CD4-positive, alpha-beta T cell treated with Interleukin-17A for 4 hours (primary cell): ENCODE data around the gene TOMM34.
A peak's percentile ranks its signal among the peaks of the same experiment; 100 is the strongest.

Experiments used
- DNase-seq: peaks from one replicate; pipeline ENCODE4 v3.0.0-alpha.2; 2020; ENCODE audit warnings: mixed read lengths

The TOMM34 gene

DNA sequence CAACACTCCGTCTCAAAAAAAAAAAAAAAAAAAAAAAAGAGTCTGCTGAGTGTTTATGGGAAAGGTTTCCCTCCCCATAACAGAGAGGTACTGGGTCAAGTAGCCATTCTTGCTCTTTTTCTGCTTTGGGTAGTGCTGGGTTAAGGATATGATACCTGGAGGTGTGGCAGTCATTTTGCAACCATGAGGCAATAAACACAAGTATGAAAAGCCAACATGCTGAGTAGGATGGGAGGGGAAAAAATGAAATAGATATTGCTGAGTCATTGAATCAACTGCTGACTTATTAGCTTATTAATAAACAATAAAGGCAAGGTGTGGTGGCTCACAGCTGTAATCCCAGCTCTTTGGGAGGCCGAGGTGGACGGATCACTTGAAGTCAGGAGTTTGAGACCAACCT, 2.3 kb upstream of the TOMM34 start:
- no peak for DNase-seq

GRCh38 chr20:44961870-44962267, 1.7 kb upstream of the TOMM34 start:
- DNase-seq = no peak

DNA sequence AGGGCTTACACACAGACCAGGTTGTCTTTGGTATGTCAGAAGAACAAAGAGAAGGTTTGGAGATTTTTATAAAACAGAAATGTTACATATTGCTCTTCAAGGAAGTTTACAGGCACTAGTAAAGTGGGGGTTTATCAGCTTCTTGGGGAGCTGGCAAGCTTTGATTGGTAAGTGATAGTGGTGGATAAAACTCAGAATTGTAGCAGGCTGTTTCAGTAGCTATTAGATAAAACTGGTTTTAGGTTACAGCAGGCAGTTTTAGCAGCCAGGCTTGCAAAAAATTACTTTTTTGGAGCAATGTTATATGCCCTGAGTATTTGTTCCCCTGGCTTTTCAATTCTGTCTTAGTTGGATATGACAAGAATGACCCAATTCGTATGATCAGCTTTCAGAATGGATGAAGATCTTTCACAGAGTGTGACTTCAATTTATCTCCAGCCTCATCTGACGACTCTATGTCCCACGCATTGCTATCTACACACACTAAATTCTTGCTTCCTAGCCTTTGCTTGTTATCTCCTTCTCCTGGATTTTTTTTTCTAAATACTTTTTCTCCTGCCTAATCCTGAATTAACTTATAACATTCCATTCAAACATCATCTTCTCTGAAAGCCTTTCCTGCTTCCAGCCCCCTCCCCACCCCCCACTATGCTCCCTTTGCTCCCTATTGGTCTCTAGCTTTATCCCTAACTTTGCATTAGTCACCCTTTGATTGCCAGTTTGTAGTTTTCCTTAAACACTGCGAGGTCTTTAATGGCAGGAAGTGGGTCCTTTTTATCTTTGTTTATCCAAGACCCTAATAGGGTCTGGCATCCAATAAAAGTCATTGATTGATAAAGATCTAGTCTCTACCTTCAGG, 1.0 kb upstream of the TOMM34 start:
- no peak for DNase-seq

DNA sequence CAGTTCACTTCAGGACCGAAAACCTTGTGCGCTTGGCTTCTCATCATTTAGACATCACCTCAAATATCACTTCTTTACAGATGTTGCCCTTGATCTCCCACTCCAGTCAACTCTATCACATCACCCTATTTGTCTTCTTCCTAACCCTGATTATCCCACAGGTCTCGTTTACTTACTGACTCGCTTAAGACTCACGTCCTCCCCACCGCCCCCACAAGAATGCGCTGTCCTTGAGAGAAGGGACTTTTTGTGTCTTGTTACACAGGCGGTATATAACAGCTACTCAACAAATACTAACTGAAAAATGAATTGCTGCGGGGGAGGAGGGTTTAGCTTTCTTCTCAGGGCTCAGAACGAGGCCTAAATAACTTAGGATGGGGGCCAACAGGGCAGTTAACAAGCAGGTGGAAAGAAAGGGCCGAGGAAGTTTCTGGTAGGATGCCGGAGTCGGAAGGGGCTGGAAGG, 527 bp downstream of the TOMM34 start:
- peak; percentile 60 for DNase-seq

GRCh38 chr20:44959082-44959637, 1.0 kb downstream of the TOMM34 start:
- DNase-seq = no peak

DNA sequence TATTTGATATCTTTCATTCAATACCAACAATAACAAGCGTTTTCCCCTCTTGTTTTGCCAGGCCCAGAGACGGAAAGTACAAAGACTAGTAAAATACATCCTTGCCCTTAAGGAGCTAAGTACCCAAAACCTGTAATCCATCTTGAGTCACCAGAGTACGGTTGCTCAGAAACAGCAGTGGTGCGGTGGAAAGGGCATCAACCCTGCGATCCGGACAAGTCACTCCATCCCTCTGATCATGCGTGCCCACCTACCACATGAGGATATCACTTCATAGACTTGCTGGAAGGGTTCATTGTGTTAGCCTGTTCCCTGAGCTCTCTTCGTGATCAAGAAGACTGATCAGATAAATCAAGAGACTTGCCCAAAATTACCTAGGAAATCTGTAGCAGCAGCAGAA, 1.9 kb downstream of the TOMM34 start:
- DNase-seq = no peak

DNA sequence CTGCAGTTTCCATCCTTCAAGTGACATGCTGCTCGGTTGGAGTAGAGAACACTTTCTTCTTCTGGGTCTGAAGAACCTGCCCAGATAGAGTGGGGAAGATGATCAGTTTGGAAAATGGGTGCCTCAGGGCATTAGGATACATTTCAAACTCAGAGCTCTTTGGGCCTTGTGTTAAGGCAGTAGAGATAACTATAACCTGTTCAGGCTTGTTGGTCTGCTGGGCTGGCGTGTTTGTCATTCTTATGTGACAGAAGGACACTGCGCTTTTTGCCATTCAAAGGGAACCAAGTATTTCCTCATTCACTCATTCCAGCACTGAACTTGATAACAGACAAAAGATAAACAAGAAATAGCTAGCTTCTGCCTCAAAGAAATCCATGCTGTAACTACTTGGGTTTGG, 3.8 kb downstream of the TOMM34 start:
- no peak for DNase-seq

- DNase-seq = no peak
Observed at GRCh38 chr20:44955270-44955669, 4.9 kb downstream of the TOMM34 start.

DNA sequence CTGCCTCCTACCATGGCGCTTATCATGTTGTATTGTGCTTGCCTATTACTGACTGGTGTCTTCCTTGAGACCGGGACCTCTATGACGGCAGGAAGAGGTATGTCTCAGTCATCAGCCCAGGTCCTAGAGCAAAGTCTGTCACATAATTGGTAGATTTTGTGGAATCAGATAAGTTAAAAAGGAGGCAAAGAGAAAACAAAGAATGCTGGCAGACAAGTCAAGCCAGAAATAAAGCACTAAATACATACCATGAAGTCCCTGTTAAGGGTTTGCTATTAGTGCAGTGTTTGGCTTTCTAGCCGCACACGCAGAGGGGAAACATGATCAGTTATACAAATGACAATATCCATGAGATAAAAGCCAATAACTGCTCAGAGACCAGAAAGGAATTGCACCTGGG, 6.0 kb downstream of the TOMM34 start:
- DNase-seq = no peak

- no peak for DNase-seq
Observed at GRCh38 chr20:44952731-44953130, 7.5 kb downstream of the TOMM34 start.

GRCh38 chr20:44950368-44950767, 9.8 kb downstream of the TOMM34 start:
- no peak for DNase-seq

GRCh38 chr20:44948513-44948912, 11.7 kb downstream of the TOMM34 start:
- DNase-seq = no peak

DNA sequence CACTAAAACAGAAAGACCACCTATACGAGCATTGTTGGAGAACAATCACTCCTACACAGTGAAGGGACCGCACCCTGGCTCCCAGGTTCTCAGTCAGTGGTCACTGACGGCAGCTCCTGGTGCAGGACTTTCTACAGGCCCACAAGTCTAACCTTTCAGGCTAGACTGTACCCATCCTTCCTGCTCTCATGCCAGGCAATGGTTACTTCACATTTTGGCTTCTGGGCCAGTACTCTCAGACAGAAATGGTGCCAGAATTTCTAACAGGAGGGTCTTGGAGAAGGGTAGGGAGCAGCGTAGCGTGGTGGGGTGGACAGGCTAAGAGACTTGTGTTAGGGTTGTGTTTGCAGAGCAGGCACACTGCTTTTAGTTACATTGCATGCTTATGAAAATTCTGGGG, 12.1 kb downstream of the TOMM34 start:
- no peak for DNase-seq

DNA sequence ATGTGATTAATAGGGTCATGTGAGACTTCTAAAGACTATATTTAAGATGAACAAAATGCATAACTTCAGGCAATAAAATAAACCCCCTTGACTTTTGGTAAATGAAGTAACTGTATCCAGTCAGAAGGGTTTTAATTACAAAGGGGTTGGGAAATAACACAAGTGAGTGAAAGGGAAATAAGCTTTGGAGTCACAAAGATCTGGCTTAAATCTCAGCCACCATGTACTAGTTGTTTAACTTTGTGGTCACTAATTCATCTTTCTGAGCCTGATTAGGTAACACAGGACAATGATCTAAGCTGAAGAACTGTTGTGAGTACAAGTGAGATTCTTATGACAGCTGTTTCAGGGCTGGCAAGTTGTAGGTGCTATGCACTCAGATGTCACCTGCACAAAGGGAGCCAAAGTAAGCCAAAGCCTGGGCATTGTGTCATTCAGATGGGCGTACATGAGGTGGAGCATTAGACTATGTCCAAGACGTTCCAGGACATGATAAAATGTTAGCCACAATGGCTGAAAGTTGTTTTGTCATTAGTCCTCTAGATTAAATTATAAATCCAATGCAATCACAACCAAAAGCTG, 13.8 kb downstream of the TOMM34 start:
- DNase-seq = no peak

DNA sequence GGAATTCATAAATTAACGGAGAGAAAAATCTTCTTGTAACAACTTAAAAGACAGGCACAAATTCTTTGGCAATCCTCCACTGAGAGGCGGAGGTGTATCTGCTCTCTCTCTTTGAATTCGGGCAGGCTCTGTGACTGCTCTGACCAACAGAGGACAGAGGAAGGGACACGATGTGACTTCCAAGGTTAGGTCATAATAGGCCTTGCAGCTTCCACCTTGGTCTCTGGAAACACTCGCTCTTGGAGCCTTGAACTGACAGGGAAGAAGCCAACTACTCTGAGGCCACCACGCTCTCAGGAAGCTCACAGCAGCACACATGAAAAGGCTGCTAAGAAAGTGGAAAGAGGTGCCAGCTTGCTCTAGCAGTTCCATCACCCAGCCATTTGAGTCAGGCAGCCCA, 14.9 kb downstream of the TOMM34 start:
- DNase-seq = no peak

DNA sequence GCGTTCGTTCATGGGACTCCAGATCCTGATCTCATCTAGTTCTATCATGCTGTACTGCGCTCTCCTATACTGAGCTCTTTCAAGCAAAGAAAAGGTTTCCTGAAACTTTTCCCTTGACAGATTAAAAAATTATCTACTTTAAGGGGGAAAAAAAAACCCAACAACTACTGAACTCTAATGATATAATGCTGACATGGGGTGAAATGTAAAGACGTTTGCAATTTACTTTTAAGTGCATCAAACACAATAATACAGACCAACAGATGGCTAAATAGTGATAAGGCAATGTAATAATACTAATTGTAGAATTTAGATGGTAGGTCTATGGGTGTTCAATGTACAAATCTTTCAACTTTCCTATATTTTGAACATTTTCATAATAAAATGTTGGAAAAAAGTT, 16.4 kb downstream of the TOMM34 start:
- DNase-seq = no peak

GRCh38 chr20:44942264-44942973, 17.8 kb downstream of the TOMM34 start:
- DNase-seq = no peak

GRCh38 chr20:44941120-44941691, 19.0 kb downstream of the TOMM34 start:
- DNase-seq = no peak

GRCh38 chr20:44938637-44939036, 21.6 kb downstream of the TOMM34 start:
- DNase-seq = no peak

DNA sequence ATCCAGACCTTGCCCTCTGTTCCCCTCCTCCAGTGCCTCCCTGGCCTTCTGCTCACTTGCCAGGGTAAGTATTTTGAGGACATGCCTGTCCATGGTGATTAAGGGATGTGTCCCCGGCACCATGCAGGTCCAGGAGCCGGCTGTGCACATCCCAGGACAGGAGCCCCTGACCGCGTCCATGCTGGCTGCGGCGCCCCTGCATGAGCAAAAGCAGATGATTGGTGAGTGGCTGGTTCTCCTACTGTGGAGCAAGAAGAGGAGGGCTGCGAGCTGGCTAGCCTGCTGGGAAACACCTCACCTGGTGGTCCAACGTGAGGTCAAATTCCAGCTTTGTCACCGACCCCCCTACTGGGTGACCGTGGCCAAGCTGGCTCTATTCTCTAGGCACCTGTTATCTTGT, 23.7 kb downstream of the TOMM34 start:
- DNase-seq = no peak

GRCh38 chr20:44932916-44933315, 27.3 kb downstream of the TOMM34 start:
- no peak for DNase-seq

DNA sequence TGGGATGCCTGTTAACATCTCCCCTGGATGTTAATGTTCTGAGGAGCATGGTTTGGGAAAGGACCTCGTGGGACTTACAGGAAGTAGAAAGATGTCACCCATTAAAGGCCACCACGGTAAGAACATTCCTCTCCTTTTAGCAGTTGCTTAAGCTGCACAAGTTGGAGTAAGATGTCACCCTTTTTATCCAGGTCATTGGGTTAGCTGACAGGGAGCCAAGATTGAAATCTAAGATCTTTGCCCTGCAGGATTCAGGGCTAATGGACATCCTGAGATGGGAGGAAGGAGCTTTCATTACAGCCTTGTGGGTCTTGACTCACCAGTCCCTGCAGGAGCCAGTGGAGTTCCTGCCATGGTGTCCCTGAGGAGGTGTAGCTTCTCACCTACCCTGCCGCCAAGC, 28.3 kb downstream of the TOMM34 start:
- DNase-seq = no peak

DNA sequence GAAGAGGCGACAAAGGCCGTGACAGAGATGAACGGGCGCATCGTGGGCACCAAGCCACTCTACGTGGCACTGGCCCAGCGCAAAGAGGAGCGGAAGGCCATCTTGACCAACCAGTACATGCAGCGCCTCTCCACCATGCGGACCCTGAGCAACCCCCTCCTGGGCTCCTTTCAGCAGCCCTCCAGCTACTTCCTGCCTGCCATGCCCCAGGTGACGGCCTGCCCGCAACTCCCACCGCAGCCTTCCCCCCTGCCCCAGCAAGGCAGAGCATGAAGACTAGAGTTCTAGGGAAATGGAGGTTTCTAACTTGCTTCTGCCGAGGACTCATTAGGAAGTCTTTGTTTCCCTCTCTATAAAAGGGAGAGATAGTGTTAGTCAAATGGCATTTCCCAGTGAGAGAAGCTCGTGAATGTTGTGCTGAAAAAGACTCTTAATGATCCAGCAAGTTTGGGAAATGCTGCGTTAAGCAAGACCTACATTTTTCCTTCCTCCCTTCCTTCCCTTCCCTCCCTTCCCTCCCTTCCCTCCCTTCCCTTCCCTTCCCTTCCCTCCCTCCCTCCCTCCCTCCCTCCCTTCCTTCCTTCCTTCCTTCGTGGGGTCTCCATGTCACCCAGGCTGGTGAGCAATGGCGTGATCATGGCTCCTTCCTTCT, 29.6 kb downstream of the TOMM34 start:
- no peak for DNase-seq
